ENCODE results near the gene GMPPA.

Gene GMPPA

GRCh38 chr2:219539926-219540678 lies 41.4 kb downstream of the GMPPA start:
- no peak for DNase-seq (ENCODE audit: low read depth in 2 of 2)

DNA sequence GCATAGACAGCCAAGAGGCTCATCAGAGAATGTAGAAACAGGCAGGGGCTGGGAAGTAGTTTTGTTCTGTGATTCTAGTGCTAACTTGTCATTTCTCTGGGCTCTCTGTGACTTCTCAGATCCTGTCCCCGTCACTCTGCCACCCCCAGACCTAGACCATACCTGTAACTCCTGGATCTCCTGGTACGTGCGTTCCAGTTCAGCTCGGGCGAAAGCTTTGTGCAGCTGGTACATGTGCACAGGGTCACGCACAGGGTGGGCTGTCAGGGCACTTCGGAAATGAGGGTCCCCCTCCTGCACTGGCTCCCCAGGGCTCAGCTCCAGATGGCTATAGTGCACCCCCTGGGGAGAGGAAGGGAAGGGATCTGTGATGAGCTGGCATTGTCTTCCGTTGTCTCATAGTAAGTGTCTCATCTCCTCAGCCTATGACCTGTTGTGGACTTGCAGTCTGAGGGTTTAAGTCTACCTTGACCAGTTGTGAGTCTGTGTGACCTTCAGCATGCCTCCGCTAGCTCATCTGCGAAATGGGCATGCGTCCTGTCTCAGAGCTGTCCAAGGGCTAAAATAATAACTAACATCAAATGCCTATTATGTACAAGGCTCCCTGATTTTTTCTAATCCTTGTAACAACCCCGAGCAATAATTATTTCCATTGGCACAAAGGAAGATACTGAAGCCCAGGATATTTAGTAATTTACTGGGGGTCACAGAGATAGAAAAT lies 42.3 kb downstream of the GMPPA start:
- DNase-seq (ENCODE audit: low read depth in 2 of 2) = no peak

DNA sequence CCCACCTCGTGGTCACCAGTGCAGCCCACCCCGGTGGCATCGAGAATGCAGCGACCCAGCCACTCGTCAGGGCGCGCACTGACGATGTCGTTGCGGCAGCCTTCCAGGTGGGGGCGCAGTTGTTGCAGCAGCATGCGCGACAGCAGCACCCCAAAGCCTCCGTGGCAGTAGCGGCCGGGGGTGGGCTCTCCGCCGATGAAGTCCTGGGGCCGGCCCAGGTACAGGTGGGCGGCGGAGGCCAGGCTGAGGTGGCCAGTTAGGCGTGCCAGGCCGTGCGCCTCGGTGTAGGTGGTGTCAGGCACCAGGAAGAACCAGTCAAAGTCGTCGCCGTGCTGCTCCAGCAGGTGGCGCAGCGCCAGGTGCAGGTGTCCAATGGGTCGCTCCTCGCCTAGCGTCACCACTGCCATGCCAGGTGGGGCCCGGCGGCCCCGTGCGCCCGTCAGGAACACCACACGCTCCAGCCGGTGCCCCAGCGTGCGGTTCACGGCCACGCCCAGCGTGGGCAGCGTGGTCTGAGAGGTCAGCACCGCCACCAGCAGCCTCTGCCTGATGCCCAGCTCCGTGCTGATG lies 43.0 kb downstream of the GMPPA start:
- peak; percentile 76 to 84 for DNase-seq (ENCODE audit: low read depth in 2 of 2)

DNA sequence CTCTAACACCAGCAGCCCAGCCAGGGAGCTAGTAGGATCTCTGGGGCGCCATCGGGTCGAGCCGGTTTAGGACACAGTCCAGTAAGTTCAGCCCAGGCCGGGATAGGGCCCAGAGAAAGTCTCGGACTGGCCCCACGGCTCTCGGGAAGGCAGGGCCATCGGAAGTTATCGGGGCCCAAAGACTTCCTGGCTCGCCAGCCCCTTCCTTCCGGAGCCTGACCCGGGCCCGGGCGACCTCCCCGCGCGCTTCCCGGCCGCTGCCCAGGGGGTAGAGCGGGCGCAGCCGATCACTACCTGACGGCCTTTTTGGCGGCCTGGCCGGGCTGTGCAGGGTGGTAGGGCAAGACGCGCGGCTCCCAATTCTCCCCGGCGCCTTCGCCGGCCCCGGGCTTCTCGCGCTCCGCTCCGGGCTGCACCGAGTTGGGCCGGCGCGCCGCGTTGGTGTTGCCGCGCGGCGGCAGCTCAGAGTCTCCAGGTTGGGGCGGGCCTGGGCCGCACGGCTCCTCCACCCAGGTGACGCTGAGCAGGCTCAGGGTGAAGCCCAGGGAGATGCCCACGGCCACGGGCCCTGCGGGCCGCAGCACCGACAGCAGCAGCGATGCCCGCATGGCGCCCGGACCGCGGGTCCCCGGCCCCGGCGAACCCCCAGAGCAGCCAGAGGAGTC lies 44.4 kb downstream of the GMPPA start:
- DNase-seq (ENCODE audit: low read depth in 2 of 2) = no peak

DNA sequence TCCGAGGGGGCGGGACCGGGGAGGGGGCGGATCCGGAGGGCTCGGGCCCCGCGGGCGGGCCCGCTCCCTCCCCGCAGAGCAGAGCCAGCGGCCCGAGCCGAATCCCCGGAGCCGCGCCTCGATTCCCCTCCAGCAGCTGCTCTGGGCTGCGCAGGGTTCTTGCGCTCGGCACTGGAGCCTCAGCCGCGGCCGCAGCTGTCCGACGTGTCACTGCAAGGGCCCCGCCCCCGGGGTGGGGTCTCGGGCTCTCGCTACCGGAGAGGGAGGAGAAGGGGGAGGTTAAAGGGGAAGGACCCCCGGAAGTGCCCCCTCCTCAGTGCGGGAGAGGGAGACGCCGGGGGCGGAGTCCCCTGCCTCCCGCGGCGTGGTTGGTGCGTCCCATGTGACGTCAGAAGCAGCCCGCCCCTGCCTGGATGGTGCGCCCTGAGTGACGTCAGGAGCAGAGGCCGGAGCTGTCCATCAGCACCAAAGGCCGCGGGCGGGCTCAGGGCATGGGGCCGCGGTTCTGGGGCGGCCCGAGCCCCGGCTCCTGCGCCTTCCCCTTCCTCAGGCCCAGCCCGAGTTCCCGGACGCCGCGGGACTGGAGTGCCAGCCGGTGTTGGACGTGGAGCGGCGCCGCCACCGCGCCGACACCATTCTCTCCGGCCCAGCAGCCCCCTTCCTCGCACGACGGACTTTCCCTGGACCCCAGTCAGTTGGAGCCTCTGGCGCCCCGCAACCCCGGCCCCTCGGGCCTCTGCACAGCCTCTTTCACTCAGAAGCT lies 45.1 kb downstream of the GMPPA start, which contains the start of the genes CHPF and TMEM198:
Gene CHPF, minus strand, starts transcription at position 214 of the 763 bp plus-strand sequence. CDS start 271 bp downstream, outside the sequence.
Gene TMEM198, plus strand, starts transcription at position 433 of the 763 bp plus-strand sequence. CDS start 700 bp downstream, outside the sequence.
- DNase-seq (ENCODE audit: low read depth in 2 of 2) = peak; percentile 76 to 91

GRCh38 chr2:219544567-219544966 lies 45.9 kb downstream of the GMPPA start:
- DNase-seq (ENCODE audit: low read depth in 2 of 2) = no peak

DNA sequence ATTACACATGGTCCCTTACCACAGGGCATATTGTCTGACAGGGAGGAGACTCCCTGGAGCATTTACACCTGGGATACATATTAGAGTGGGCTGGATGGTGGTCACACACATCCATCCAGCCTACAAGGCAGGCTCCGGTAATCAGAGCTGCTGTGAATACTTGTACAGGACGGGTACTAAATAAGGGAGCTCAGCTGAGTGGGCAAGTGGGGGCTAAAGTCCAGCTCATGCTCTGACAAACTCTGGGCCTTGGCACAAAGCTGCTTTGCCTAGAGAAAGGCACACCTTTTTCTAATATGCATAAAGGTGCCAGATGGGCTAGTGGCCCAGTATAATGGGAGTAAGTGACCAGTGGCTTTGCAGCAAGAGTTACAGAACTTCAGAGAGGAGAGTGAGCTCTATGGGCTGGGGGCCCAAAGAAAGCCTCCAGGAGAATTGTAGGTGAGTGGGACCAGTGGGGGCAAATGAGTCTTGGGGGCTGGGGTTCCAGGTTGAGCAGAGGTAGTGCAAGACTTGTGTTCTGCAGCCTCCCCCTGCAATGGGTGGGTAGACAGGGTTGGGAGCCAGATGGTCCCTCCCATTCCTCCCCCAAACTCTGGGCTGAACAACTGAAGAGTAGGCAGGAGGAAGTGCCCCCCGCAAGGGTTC lies 46.7 kb downstream of the GMPPA start:
- no peak for DNase-seq (ENCODE audit: low read depth in 2 of 2)

- no peak for DNase-seq (ENCODE audit: low read depth in 2 of 2)
Measured at GRCh38 chr2:219545943-219546352, 47.3 kb downstream of the GMPPA start.

- no peak for DNase-seq (ENCODE audit: low read depth in 2 of 2)
Measured at GRCh38 chr2:219547621-219548020, 48.9 kb downstream of the GMPPA start.

DNA sequence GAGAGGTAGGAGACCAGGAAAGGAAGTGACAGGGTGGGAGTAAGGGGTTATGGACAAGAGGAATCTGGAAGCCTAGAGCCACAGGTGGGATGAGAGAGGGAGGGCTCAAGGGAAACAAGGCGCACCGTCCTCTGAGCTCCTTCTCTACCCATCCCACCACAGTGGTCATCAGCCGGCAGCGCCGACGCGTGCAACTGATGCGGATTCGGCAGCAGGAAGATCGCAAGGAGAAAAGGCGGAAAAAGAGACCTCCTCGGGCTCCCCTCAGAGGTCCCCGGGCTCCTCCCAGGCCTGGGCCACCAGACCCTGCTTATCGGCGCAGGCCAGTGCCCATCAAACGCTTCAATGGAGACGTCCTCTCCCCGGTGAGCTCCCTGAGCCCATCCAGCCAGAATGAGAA lies 50.3 kb downstream of the GMPPA start:
- no peak for DNase-seq (ENCODE audit: low read depth in 2 of 2)

DNA sequence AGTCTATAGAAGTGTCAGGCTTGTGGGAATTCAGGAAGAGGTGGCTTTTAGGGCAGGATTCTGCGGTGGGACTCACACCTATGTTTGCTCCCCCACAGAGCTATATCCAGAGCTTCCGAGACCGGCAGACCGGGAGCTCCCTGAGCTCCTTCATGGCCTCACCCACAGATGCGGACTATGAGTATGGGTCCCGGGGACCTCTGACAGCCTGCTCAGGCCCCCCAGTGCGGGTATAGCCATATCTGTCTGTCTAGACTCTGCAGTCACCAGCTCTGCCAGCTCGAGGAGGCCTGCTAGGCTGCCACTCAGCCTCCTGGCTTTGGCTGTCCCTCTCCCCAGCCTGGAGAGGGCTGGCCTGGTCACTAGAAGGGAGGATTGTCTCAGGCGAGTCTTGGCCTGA lies 50.9 kb downstream of the GMPPA start:
- no peak for DNase-seq (ENCODE audit: low read depth in 2 of 2)

DNA sequence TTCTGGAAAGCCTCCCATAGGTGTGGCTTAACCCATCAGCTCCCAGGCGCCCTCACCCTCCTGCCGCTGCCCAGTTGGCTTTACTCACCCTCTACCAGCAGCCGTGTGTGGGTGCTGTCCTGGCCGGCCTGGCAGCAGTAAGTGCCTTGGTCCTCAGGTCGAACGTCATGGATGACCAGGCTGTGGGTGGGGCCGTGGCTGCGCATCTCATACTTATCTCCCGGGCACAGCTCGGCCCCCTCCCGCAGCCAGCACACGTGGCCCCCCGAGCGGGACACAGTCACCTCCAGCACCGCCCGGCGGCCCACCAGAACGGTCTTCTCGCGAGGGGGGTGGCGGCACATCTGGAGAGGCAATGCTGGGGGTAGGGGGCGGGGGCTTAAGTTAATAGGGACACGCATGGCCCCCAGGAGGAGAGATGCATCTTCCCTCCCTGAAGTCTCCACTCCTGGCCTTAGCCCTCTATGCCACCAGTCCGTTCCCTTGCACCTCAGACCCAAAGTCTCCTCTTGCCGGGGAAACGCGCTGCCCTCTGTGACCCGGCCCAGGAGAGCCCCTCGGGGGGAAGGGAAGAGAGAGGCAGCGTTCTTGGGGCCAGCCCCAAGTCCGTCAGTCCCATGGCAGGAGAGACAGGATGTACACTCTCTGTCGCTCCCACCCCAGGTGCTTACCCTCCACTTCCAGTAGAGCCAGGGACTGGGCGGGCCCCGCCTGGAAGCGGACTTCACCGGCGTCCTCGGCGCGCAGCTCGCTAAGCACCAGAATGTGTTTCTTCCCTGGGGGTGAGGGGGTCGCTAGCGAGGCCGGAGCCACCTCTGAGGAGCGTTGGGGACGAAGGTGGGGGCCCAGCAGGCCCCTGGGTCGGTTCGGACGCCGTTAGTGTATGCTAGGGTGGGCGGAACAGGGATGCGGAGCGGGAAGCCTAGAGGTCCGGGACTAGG lies 53.0 kb downstream of the GMPPA start:
- DNase-seq (ENCODE audit: low read depth in 2 of 2) = no peak

DNA sequence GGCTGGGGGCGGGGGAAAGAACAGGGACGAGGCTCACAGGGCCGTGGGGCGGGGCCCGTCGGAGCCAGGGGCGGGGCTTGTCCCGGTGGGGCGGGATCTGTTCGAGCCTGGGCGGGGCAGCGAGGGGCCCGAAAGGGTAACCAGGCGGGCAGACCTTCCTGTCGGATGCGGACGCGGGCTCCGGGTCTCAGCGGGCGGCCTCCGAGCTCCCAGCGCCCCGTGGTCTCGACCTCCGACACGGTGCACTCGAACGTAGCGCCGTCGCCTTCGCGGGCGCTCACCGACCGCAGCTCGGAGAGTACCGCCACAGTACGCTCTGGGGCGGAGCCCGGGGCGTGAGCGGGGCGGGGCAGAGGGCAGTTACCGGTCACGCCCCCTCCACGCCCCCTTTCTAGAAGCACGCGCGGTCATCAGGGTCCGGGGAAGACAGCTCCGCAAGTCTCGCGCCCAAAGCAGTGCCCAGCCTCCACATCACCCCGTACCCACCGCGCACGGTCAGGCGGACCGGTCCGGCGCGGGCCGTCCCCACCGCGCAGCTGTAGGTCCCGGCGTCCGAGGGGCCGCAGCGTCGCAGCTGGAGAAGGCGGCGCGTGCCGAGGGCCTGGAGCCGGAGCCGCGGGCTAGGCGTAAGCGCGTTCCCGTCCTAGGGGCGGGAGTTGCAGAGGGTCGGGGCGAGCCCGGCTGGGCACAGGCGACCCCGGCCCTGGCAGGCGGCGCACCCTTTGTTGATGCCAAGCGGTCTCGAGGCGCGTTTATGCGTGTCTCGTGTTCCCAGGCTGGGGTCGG lies 53.9 kb downstream of the GMPPA start:
- peak; percentile 68 to 81 for DNase-seq (ENCODE audit: low read depth in 2 of 2)

- DNase-seq (ENCODE audit: low read depth in 2 of 2) = no peak
Measured at GRCh38 chr2:219553168-219553417, 54.4 kb downstream of the GMPPA start.

GRCh38 chr2:219553463-219553963 lies 54.8 kb downstream of the GMPPA start:
- DNase-seq (ENCODE audit: low read depth in 2 of 2) = no peak

DNA sequence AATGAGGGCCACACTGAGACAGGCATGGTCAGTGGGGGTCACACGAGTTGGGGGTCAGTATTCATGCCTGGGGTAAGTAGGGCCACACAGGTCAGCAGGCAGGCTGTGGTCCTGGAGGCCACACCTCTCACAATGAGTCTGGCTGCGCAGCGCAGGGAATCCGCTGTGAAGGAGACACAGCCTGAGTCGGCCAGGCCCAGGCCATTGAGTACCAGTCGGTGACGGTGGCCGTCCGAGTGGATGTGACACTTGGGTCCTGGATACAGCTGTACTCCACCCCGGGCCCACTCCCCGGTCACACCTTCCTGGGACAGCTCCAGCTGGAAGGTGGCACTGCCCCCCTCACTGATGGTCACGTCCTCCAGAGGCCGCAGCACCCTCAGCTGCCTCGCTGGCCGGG lies 55.7 kb downstream of the GMPPA start:
- no peak for DNase-seq (ENCODE audit: low read depth in 2 of 2)

DNA sequence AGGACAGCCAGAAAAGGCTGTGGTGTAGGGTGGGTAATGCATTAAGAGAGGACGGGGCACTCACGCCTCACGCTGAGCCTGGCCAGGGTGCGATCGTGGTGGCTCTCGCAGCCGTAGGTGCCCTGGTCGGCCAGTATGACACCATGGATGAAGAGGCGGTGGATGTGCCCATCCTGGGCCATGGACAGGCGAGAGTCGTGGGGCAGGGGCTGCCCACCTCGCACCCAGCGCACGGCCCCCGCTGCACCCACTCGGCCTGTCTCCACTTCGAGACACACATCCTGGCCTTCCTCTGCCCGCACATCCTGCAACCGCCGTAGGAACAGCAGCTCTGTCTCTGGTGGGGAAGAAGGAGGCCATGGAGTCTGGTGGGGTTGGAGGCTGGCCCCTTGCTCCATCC lies 57.3 kb downstream of the GMPPA start:
- no peak for DNase-seq (ENCODE audit: low read depth in 2 of 2)

GRCh38 chr2:219556413-219556812 lies 57.7 kb downstream of the GMPPA start:
- DNase-seq (ENCODE audit: low read depth in 2 of 2) = no peak
